CD14-positive monocyte (primary cell): ENCODE results near the gene PGBD1. TPM values are rescaled to one million over a fixed set of nuclear protein-coding genes. Genes with fewer than 3 reads are reported as not detected.

Source experiments
- DNase-seq, 3 donors: peaks; one replicate each; pipeline ENCODE4 v3.0.0-alpha.2; 2011 to 2022
- H2AFZ ChIP-seq: 2 replicates; pipeline ENCODE4 v1.6.0; 2012; ENCODE audit warnings: mild to moderate bottlenecking, low read depth, low read length, inconsistent platforms; ENCODE audit not compliant: insufficient read depth, poor library complexity, severe bottlenecking
- H3K27ac ChIP-seq, 2 donors: 1 replicate in 1 of 2; 2 replicates in 1 of 2; pipeline ENCODE4 v1.5.1; 2012 to 2013; ENCODE audit warnings: low read length in 2 of 2, control low read depth in 1 of 2, inconsistent platforms in 1 of 2, low read depth in 1 of 2, mild to moderate bottlenecking in 1 of 2
- H3K27me3 ChIP-seq, 2 donors: one replicate each; pipeline versions ENCODE4 v1.6.0 to v1.6.1; 2011 to 2013; ENCODE audit warnings: low read length in 2 of 2; ENCODE audit not compliant: control insufficient read depth in 2 of 2, insufficient read depth in 2 of 2
- H3K36me3 ChIP-seq, 2 donors: replicated peaks in 1 of 2; 1 replicate in 1 of 2; 2 replicates in 1 of 2; pipeline versions ENCODE4 v1.5.1 to v1.6.1; 2012 to 2013; ENCODE audit warnings: low read length in 2 of 2, control low read depth in 1 of 2, inconsistent platforms in 1 of 2, mild to moderate bottlenecking in 1 of 2; ENCODE audit not compliant: insufficient read depth in 2 of 2, control insufficient read depth in 1 of 2
- H3K4me1 ChIP-seq, 2 donors: 1 replicate in 1 of 2; 2 replicates in 1 of 2; pipeline versions ENCODE4 v1.5.1 to v1.6.1; 2012 to 2013; ENCODE audit warnings: low read length in 2 of 2, control low read depth in 1 of 2, inconsistent platforms in 1 of 2, mild to moderate bottlenecking in 1 of 2, moderate library complexity in 1 of 2; ENCODE audit not compliant: insufficient read depth in 2 of 2, control insufficient read depth in 1 of 2
- H3K4me2 ChIP-seq: replicated peaks from 2 replicates; pipeline ENCODE3; 2012; ENCODE audit warnings: low read length, moderate library complexity, mild to moderate bottlenecking; ENCODE audit not compliant: poor library complexity, severe bottlenecking; ENCODE audit errors: extremely low read depth
- H3K4me3 ChIP-seq, 3 experiments: fragments of 200-600 bp in 1 of 3; sonication (generic) in 1 of 3; replicated peaks in 1 of 3; 1 replicate in 2 of 3; 2 replicates in 1 of 3; pipeline ENCODE4 v1.5.1; 2011 to 2013; ENCODE audit warnings: low read length in 3 of 3, mild to moderate bottlenecking in 3 of 3, control low read depth in 2 of 3, low read depth in 2 of 3, inconsistent platforms in 1 of 3, moderate library complexity in 1 of 3
- H3K79me2 ChIP-seq: 2 replicates; pipeline ENCODE4 v1.6.0; 2012; ENCODE audit warnings: mild to moderate bottlenecking, control low read depth, inconsistent platforms, low read length, moderate library complexity; ENCODE audit not compliant: insufficient read depth
- H3K9ac ChIP-seq: 2 replicates; pipeline ENCODE4 v1.6.0; 2017; ENCODE audit warnings: low read length, mild to moderate bottlenecking; ENCODE audit not compliant: insufficient read depth, poor library complexity, severe bottlenecking
- H3K9me3 ChIP-seq, 2 donors: replicated peaks in 1 of 2; 1 replicate in 1 of 2; 2 replicates in 1 of 2; pipeline versions ENCODE4 v1.5.1 to v1.6.1; 2012 to 2013; ENCODE audit warnings: low read length in 2 of 2, control low read depth in 1 of 2; ENCODE audit not compliant: control insufficient read depth in 1 of 2, insufficient read depth in 1 of 2
- H4K20me1 ChIP-seq: 2 replicates; pipeline ENCODE4 v1.6.0; 2012; ENCODE audit warnings: mild to moderate bottlenecking, low read length, control low read depth, moderate library complexity; ENCODE audit not compliant: insufficient read depth
- H3K27ac Mint-ChIP-seq, 7 donors: one replicate each; pipeline ENCODE4 v1.8.0; 2020; ENCODE audit warnings: mild to moderate bottlenecking in 7 of 7, mixed read lengths in 7 of 7, moderate library complexity in 6 of 7, inconsistent platforms in 2 of 7
- H3K27me3 Mint-ChIP-seq, 3 donors: one replicate each; pipeline ENCODE4 v1.8.0; 2021 to 2022; ENCODE audit warnings: low read depth in 3 of 3, mild to moderate bottlenecking in 3 of 3, mixed read lengths in 3 of 3, moderate library complexity in 3 of 3, inconsistent platforms in 1 of 3
- H3K36me3 Mint-ChIP-seq, 2 donors: one replicate each; pipeline ENCODE4 v1.8.0; 2020; ENCODE audit warnings: mixed read lengths in 2 of 2, inconsistent platforms in 1 of 2, mild to moderate bottlenecking in 1 of 2
- H3K4me1 Mint-ChIP-seq: one replicate; pipeline ENCODE4 v1.8.0; 2020; ENCODE audit warnings: mild to moderate bottlenecking, mixed read lengths
- H3K4me3 Mint-ChIP-seq, 2 donors: one replicate each; pipeline ENCODE4 v1.8.0; 2020; ENCODE audit warnings: mild to moderate bottlenecking in 2 of 2, mixed read lengths in 2 of 2, moderate library complexity in 1 of 2
- H3K9me3 Mint-ChIP-seq, 7 donors: one replicate each; pipeline ENCODE4 v1.8.0; 2020 to 2022; ENCODE audit warnings: mixed read lengths in 7 of 7, mild to moderate bottlenecking in 6 of 7, moderate library complexity in 6 of 7, inconsistent platforms in 2 of 7
- WGBS: methylation state at CpG from one replicate; pipeline ENCODE4 v1.1.5; 2013; ENCODE audit warnings: missing lambda C conversion rate; ENCODE audit not compliant: insufficient coverage; 5-methylcytosine and 5-hydroxymethylcytosine counted together
- intact Hi-C, 2 donors: fragments of 100-400 bp; cut with micrococcal nuclease; formaldehyde crosslinking; loops; one replicate each; pipeline versions ENCODE4 v1.15.0 to v1.15.1; 2023
- polyA plus RNA-seq, 3 donors: library from polyadenylated mRNA; depleted of rRNA in 1 of 3; unstranded in 2 of 3; stranded (reverse) in 1 of 3; fragments of 300-500 nt in 2 of 3; fragments of >200 nt in 1 of 3; fragmentation: Illumina TruSeq in 2 of 3; gene quantifications; 1 replicate in 2 of 3; 2 replicates in 1 of 3; pipeline ENCODE4 v1.2.3, GENCODE V29; 2012 to 2021
- TF ChIP-seq, protein P1 (sequence below): fragments of 200-600 bp; IDR thresholded peaks from one replicate; pipeline ENCODE4 v1.8.0; 2022; ENCODE audit warnings: antibody characterized with exemption, mild to moderate bottlenecking

Gene PGBD1
- polyA plus RNA-seq, 3 donors: 0.15 to 0.36 (median 0.17) TPM

GRCh38 chr6:28277746-28278145 lies 3.6 kb upstream of the PGBD1 start:
- Histone ChIP-seq H3K4me1 (peaks cover 15 to 23% of the 10 kb centered on the region in 2 donors), H3K4me2 (no peak overlapping the region), H3K4me3 (no peak overlapping the region), H3K36me3 (peaks cover 26 to 49% of the 10 kb centered on the region in 2 donors), H3K79me2 (no peaks in the 10 kb centered on the region), H3K27ac (no peak overlapping the region), H3K9me3 (no peaks in the 10 kb centered on the region), H3K27me3 (peaks cover 0 to 2% of the 10 kb centered on the region in 2 donors), H2AFZ (no peak overlapping the region), H3K9ac (no peak overlapping the region), H4K20me1 (no peaks in the 10 kb centered on the region)
- H3K27me3 Mint-ChIP-seq: peaks cover 7 to 10% (median 7%) of the 10 kb centered on the region in 3 donors
- no CpG with 5 or more reads among the region's 3 CpGs for WGBS
- H3K9me3 Mint-ChIP-seq: peaks cover 0 to 4% (median 2%) of the 10 kb centered on the region in 7 donors
- TF ChIP-seq, protein P1, sequence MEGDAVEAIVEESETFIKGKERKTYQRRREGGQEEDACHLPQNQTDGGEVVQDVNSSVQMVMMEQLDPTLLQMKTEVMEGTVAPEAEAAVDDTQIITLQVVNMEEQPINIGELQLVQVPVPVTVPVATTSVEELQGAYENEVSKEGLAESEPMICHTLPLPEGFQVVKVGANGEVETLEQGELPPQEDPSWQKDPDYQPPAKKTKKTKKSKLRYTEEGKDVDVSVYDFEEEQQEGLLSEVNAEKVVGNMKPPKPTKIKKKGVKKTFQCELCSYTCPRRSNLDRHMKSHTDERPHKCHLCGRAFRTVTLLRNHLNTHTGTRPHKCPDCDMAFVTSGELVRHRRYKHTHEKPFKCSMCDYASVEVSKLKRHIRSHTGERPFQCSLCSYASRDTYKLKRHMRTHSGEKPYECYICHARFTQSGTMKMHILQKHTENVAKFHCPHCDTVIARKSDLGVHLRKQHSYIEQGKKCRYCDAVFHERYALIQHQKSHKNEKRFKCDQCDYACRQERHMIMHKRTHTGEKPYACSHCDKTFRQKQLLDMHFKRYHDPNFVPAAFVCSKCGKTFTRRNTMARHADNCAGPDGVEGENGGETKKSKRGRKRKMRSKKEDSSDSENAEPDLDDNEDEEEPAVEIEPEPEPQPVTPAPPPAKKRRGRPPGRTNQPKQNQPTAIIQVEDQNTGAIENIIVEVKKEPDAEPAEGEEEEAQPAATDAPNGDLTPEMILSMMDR: no peak
- H3K4me1 Mint-ChIP-seq: peaks cover 26% of the 10 kb centered on the region
- no peak for DNase-seq
- intact Hi-C loops: no loop called here
- no peak overlapping the region for H3K27ac Mint-ChIP-seq
- H3K4me3 Mint-ChIP-seq: no peak overlapping the region
- peaks cover 44% of the 10 kb centered on the region in 2 donors for H3K36me3 Mint-ChIP-seq

- Histone ChIP-seq H3K4me1 (peaks cover 8 to 15% of the 10 kb centered on the region in 2 donors), H3K27me3 (peaks cover 0 to 2% of the 10 kb centered on the region in 2 donors), H4K20me1 (no peaks in the 10 kb centered on the region), H3K79me2 (no peaks in the 10 kb centered on the region), H3K27ac (no peak overlapping the region), H3K36me3 (peaks cover 13 to 19% of the 10 kb centered on the region in 2 donors), H3K4me2 (peak overlapping the region; percentile 78), H3K4me3 (peak overlapping the region; percentile 32 to 74 (median 35)), H3K9me3 (peaks cover 0 to 3% of the 10 kb centered on the region in 2 donors), H3K9ac (no peak overlapping the region), H2AFZ (peak overlapping the region; percentile 91)
- peaks cover 12% of the 10 kb centered on the region for H3K4me1 Mint-ChIP-seq
- peak overlapping the region; percentile 74 to 92 for H3K4me3 Mint-ChIP-seq
- no peak for DNase-seq
- no CpG with 5 or more reads among the region's 3 CpGs for WGBS
- peaks cover 21 to 23% of the 10 kb centered on the region in 2 donors for H3K36me3 Mint-ChIP-seq
- intact Hi-C loops: no loop called here
- no peak overlapping the region for H3K27ac Mint-ChIP-seq
- H3K9me3 Mint-ChIP-seq: peaks cover 4 to 7% (median 6%) of the 10 kb centered on the region in 7 donors
- TF ChIP-seq, protein P1: no peak
- H3K27me3 Mint-ChIP-seq: peaks cover 7 to 10% (median 9%) of the 10 kb centered on the region in 3 donors
Observed at GRCh38 chr6:28280595-28281287, 631 bp upstream of the PGBD1 start.
